Muscle of leg (tissue), 11 donors: ENCODE measurements around the gene MREG. TPM values are rescaled to one million over a fixed set of nuclear protein-coding genes. Genes with fewer than 3 reads are reported as not detected.
"Not testable (repeated sequence)": the region's sequence is repeated elsewhere in the genome, so short reads cannot be mapped to it uniquely, and the experiment has no call there.

Experiments used
- DNase-seq: peaks from one replicate; pipeline ENCODE4 v3.0.0; 2013
- H3K27ac ChIP-seq: one replicate; pipeline ENCODE4 v1.5.1; 2013; ENCODE audit warnings: mild to moderate bottlenecking, low read length, control low read depth
- H3K27me3 ChIP-seq: one replicate; pipeline ENCODE4 v1.6.1; 2013; ENCODE audit warnings: low read length; ENCODE audit not compliant: control insufficient read depth, insufficient read depth
- H3K36me3 ChIP-seq: one replicate; pipeline ENCODE4 v1.6.1; 2013; ENCODE audit warnings: low read length; ENCODE audit not compliant: control insufficient read depth, insufficient read depth
- H3K4me1 ChIP-seq: one replicate; pipeline ENCODE4 v1.6.1; 2013; ENCODE audit warnings: low read length; ENCODE audit not compliant: control insufficient read depth, insufficient read depth
- H3K4me3 ChIP-seq: one replicate; pipeline ENCODE4 v1.5.1; 2013; ENCODE audit warnings: low read length, control low read depth
- H3K9me3 ChIP-seq: replicated peaks from 2 replicates; pipeline ENCODE4 v1.6.1; 2013; ENCODE audit warnings: low read depth, low read length; ENCODE audit not compliant: control insufficient read depth
- WGBS: methylation state at CpG from one replicate; pipeline ENCODE4 v1.1.5; 2013; ENCODE audit warnings: missing lambda C conversion rate; ENCODE audit not compliant: insufficient coverage; 5-methylcytosine and 5-hydroxymethylcytosine counted together
- polyA plus RNA-seq, 8 donors: library from polyadenylated mRNA; unstranded; fragments of 120-200 nt; gene quantifications; one replicate each; pipeline versions ENCODE4 v1.2.1 to v1.2.3, GENCODE V29; 2013; ENCODE audit warnings: inconsistent platforms in 1 of 8, low replicate concordance in 1 of 8; ENCODE audit not compliant: insufficient read length in 8 of 8, insufficient read depth in 1 of 8
- total RNA-seq: library from RNA; stranded (reverse); fragments of 120-200 nt; gene quantifications from one replicate; pipeline ENCODE4 v1.2.4, GENCODE V29; 2013

The MREG gene
- total and polyA plus RNA-seq, 9 donors: 1.3 to 4.4 (median 2.1) TPM

GRCh38 chr2:215961981-215962380 lies 51.4 kb downstream of the MREG start:
- 77% methylated on average over 3 of the region's 5 CpGs for WGBS
- Histone ChIP-seq H3K4me1 (peaks cover 3% of the 10 kb centered on the region), H3K27me3 (no peaks in the 10 kb centered on the region), H3K36me3 (no peaks in the 10 kb centered on the region), H3K27ac (no peak overlapping the region), H3K4me3 (no peak overlapping the region), H3K9me3 (no peaks in the 10 kb centered on the region)
- DNase-seq: no peak

DNA sequence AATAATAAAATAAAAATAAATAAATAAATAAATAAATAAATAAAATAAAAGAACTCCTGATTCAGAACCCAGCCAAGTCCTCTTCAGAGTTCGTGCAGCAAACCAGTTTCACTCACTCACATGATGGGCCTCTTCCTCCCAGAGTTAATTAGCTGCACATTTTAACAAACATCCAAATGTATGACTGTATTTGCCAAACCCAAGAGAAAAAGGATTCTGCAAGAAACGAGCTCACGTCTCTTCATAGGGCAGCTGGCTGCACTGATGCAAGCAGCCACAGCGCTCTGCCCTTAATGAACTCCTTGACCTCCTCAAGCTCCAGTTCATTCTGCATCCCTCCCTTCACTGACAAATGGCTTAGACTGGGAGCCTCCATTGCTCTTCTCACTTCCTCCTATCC lies 55.1 kb downstream of the MREG start:
- Histone ChIP-seq H3K27ac (no peak overlapping the region), H3K9me3 (no peaks in the 10 kb centered on the region), H3K4me1 (peaks cover 3% of the 10 kb centered on the region), H3K27me3 (no peaks in the 10 kb centered on the region), H3K4me3 (no peak overlapping the region), H3K36me3 (no peaks in the 10 kb centered on the region)
- no peak for DNase-seq
- WGBS: 71% methylated on average over 4 of the region's 4 CpGs

GRCh38 chr2:215957354-215958122 lies 55.8 kb downstream of the MREG start:
- H3K36me3 ChIP-seq, H3K27ac ChIP-seq, H3K27me3 ChIP-seq, H3K4me1 ChIP-seq, H3K4me3 ChIP-seq, H3K9me3 ChIP-seq, DNase-seq: not testable (repeated sequence)
- no CpG with 5 or more reads among the region's 10 CpGs for WGBS

DNA sequence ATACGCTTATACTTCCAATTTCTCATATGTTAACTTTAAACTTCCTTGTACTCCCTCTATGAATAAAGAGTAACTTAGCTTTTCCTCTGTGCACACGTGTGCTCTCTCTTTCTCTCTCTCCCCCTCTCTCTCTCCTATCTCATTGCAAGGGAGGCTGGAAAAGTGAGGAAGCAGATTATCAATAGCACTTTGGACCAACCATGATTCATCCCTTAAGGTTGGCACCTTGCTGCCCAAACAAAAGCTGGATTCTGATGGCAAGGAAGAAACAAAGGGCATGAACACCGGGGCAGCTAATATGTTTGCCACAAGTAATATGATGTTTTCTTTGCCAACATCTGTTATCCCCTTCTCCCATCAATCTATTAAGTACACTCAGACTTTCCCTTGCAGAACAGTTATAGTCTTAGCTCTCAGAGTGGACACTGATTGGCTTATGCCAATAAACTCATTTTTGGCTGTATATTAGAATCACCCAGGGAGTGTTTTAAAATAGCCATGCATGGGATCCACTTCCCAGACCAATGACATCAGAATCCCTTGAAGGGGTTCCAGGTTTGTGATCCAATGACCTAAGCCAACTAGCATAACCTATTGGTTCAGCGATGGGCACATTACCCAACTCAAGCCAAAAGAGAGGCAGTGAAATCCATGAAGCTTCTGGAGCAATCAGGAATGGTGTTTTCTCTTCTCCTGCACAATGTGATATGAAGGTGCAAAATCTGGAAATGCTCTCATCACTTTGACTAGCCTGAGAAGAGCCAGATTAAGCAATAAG lies 60.3 kb downstream of the MREG start:
- WGBS: 0% methylated on average over 1 of the region's 4 CpGs
- Histone ChIP-seq H3K4me1 (no peaks in the 10 kb centered on the region), H3K27ac (no peak overlapping the region), H3K9me3 (no peaks in the 10 kb centered on the region), H3K36me3 (no peaks in the 10 kb centered on the region), H3K27me3 (no peaks in the 10 kb centered on the region), H3K4me3 (no peak overlapping the region)
- no peak for DNase-seq

DNA sequence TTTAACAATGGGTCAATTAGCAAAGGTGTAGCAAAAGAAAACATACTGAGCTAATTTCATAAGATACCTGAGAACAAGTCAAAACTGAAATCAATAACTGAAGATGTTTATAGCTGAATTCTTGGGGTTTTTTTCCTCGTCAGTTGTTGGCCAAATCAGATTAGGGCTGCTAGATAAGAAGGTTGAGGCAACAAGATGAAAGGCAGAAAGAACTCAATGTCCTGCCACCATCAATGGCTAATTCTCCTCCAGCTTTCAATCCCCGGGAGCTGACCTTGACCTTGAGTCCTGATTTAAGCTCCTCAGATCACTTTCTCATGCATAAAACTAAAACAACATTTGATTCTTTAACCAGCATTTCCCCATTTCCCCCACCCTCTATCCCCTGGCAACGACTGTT lies 61.8 kb downstream of the MREG start:
- DNase-seq: no peak
- no peak overlapping the region for H3K27ac ChIP-seq
- no peaks in the 10 kb centered on the region for H3K27me3 ChIP-seq
- H3K4me1 ChIP-seq: no peaks in the 10 kb centered on the region
- no peak overlapping the region for H3K4me3 ChIP-seq
- no peaks in the 10 kb centered on the region for H3K9me3 ChIP-seq
- WGBS: 82% methylated on average over 2 of the region's 3 CpGs
- H3K36me3 ChIP-seq: no peaks in the 10 kb centered on the region

GRCh38 chr2:215949991-215950404 lies 63.4 kb downstream of the MREG start:
- no peak overlapping the region for H3K4me3 ChIP-seq
- peak; percentile 35 for DNase-seq
- H3K27me3 ChIP-seq: no peaks in the 10 kb centered on the region
- no peaks in the 10 kb centered on the region for H3K9me3 ChIP-seq
- H3K36me3 ChIP-seq: no peaks in the 10 kb centered on the region
- WGBS: 0% methylated on average over 1 of the region's 3 CpGs
- no peaks in the 10 kb centered on the region for H3K4me1 ChIP-seq
- H3K27ac ChIP-seq: no peak overlapping the region

GRCh38 chr2:215948051-215948450 lies 65.3 kb downstream of the MREG start:
- H3K36me3 ChIP-seq: no peaks in the 10 kb centered on the region
- H3K4me1 ChIP-seq: no peaks in the 10 kb centered on the region
- H3K27ac ChIP-seq: no peak overlapping the region
- no peak overlapping the region for H3K4me3 ChIP-seq
- no peaks in the 10 kb centered on the region for H3K9me3 ChIP-seq
- DNase-seq: no peak
- 94% methylated on average over 3 of the region's 4 CpGs for WGBS
- H3K27me3 ChIP-seq: no peaks in the 10 kb centered on the region

DNA sequence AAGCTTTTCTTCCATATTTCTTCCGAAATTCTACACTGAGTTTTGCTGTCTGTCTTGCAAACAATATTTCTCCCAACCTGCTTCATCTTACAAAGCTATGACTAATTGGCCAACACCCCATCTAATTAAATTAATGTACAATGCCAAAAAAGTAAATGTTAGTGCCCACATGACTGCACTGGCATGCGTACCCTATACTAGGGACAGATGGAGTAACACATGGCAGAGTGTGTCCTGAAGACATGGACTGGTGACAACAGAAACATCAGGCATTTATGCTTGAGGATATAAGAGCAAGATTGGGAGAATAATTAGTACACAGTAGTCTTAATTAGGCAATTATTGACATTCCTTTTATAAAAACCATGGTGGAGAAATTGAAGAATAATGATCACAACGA lies 66.8 kb downstream of the MREG start:
- Histone ChIP-seq H3K4me1 (no peaks in the 10 kb centered on the region), H3K9me3 (no peaks in the 10 kb centered on the region), H3K4me3 (no peak overlapping the region), H3K36me3 (no peaks in the 10 kb centered on the region), H3K27me3 (no peaks in the 10 kb centered on the region), H3K27ac (no peak overlapping the region)
- no peak for DNase-seq
- WGBS: 100% methylated on average over 2 of the region's 3 CpGs

DNA sequence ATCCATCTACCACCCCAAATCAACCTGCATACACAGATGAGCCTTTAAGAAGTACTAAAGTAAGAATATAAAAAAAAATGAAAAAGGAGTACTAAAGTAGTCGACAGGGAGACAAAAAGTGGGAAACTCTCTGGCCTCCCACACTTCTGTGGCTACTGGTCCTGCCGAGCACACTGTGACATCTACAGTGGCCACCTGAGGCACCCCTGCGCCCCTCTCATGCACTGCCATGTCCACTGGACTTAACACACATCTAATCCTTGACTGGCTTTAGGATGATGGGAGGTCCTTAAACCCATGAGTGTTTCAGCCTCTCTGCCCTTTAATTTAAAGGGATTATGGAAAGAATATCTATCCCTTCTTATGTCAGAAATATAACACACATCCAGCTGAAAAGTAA lies 71.2 kb downstream of the MREG start:
- no CpG with 5 or more reads among the region's 3 CpGs for WGBS
- Histone ChIP-seq H3K9me3 (no peaks in the 10 kb centered on the region), H3K4me3 (no peak overlapping the region), H3K36me3 (peaks cover 2% of the 10 kb centered on the region), H3K27ac (no peak overlapping the region), H3K27me3 (no peaks in the 10 kb centered on the region), H3K4me1 (no peaks in the 10 kb centered on the region)
- DNase-seq: no peak

DNA sequence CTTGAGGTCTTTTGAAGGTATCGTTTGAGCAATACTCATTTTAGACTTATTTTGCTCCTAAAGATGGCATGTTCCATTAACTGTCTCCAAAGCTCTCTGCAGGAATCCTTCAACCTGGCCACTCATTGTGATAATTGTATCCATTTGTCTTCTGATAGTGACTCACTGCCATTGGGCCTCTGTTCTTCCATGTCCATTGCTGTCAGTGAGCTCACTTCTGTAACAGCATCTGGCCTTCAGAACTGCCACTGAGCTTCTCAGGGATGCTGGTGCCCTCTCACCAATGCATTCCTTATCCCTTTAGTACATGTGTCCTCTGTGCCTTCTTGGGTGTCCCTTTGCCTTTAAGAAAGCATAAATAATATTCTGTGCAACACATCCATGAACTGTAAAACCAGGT lies 71.6 kb downstream of the MREG start:
- Histone ChIP-seq H3K4me1 (no peaks in the 10 kb centered on the region), H3K9me3 (no peaks in the 10 kb centered on the region), H3K27me3 (no peaks in the 10 kb centered on the region), H3K27ac (no peak overlapping the region), H3K36me3 (peaks cover 2% of the 10 kb centered on the region), H3K4me3 (no peak overlapping the region)
- DNase-seq: no peak
- no CpG with 5 or more reads among the region's 1 CpG for WGBS
